Osteoblast (primary cell): ENCODE data around the gene CFAP57. TPM values are rescaled to one million over a fixed set of nuclear protein-coding genes. Genes with fewer than 3 reads are reported as not detected.
"Not testable (repeated sequence)": the region's sequence is repeated elsewhere in the genome, so short reads cannot be mapped to it uniquely, and the experiment has no call there.

Experiments
- DNase-seq: peaks from one replicate; pipeline ENCODE4 v3.0.0; 2011; ENCODE audit warnings: low spot score, mixed read lengths; ENCODE audit not compliant: insufficient read length; ENCODE audit errors: missing footprints
- H2AFZ ChIP-seq: 2 replicates; pipeline ENCODE4 v1.6.0; 2011; ENCODE audit warnings: mild to moderate bottlenecking, low read length
- H3K27ac ChIP-seq: 2 replicates; pipeline ENCODE4 v1.5.1; 2011; ENCODE audit warnings: mild to moderate bottlenecking, low read depth, low read length, moderate library complexity
- H3K27me3 ChIP-seq: 2 replicates; pipeline ENCODE4 v1.6.0; 2012; ENCODE audit warnings: mild to moderate bottlenecking, control low read depth, inconsistent platforms, low read length, moderate library complexity; ENCODE audit not compliant: insufficient read depth
- H3K36me3 ChIP-seq: 2 replicates; pipeline ENCODE4 v1.5.1; 2011; ENCODE audit warnings: mild to moderate bottlenecking, low read length, control low read depth, moderate library complexity; ENCODE audit not compliant: insufficient read depth
- H3K4me1 ChIP-seq: 2 replicates; pipeline ENCODE4 v1.5.1; 2011; ENCODE audit warnings: mild to moderate bottlenecking, low read length, control low read depth, moderate library complexity; ENCODE audit not compliant: insufficient read depth
- H3K4me2 ChIP-seq: 2 replicates; pipeline ENCODE4 v1.6.0; 2011; ENCODE audit warnings: mild to moderate bottlenecking, low read length; ENCODE audit not compliant: insufficient read depth
- H3K4me3 ChIP-seq: fragments of 200-600 bp; sonication (generic); 3 replicates; pipeline ENCODE4 v1.5.1; 2012; ENCODE audit warnings: mild to moderate bottlenecking, low read length, inconsistent platforms; ENCODE audit not compliant: insufficient read depth
- H3K79me2 ChIP-seq: 2 replicates; pipeline ENCODE4 v1.6.0; 2012; ENCODE audit warnings: mild to moderate bottlenecking, low read length, control low read depth, inconsistent platforms; ENCODE audit not compliant: insufficient read depth
- H3K9me3 ChIP-seq: 2 replicates; pipeline ENCODE4 v1.5.1; 2011; ENCODE audit warnings: low read depth, low read length, control low read depth
- H4K20me1 ChIP-seq: 2 replicates; pipeline ENCODE4 v1.6.0; 2012; ENCODE audit warnings: mild to moderate bottlenecking, low read length, control low read depth; ENCODE audit not compliant: insufficient read depth
- total RNA-seq: library from RNA; depleted of rRNA; stranded (reverse); fragments of >200 nt; gene quantifications from 2 replicates; pipeline ENCODE4 v1.2.3, GENCODE V29; 2012
- TF ChIP-seq, protein P1 (sequence below): IDR thresholded peaks from 2 replicates; pipeline ENCODE4 v1.5.1; 2011; ENCODE audit warnings: mild to moderate bottlenecking, low read depth, low read length, moderate library complexity; ENCODE audit errors: extremely low read depth

The CFAP57 gene
- total RNA-seq, 1 donor = under 0.01 TPM

GRCh38 chr1:43206600-43207228 lies 34.6 kb downstream of the CFAP57 start:
- Histone ChIP-seq H2AFZ (peak overlapping the region; percentile 50), H3K4me3 (peak overlapping the region; percentile 24), H3K27ac (peak overlapping the region; percentile 88), H3K4me1 (peaks cover 29% of the 10 kb centered on the region), H3K4me2 (peak overlapping the region; percentile 61), H3K27me3 (no peaks in the 10 kb centered on the region), H4K20me1 (no peaks in the 10 kb centered on the region), H3K36me3 (no peaks in the 10 kb centered on the region), H3K9me3 (no peaks in the 10 kb centered on the region), H3K79me2 (no peaks in the 10 kb centered on the region)
- DNase-seq = peak; percentile 87
- TF ChIP-seq, protein P1, sequence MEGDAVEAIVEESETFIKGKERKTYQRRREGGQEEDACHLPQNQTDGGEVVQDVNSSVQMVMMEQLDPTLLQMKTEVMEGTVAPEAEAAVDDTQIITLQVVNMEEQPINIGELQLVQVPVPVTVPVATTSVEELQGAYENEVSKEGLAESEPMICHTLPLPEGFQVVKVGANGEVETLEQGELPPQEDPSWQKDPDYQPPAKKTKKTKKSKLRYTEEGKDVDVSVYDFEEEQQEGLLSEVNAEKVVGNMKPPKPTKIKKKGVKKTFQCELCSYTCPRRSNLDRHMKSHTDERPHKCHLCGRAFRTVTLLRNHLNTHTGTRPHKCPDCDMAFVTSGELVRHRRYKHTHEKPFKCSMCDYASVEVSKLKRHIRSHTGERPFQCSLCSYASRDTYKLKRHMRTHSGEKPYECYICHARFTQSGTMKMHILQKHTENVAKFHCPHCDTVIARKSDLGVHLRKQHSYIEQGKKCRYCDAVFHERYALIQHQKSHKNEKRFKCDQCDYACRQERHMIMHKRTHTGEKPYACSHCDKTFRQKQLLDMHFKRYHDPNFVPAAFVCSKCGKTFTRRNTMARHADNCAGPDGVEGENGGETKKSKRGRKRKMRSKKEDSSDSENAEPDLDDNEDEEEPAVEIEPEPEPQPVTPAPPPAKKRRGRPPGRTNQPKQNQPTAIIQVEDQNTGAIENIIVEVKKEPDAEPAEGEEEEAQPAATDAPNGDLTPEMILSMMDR = no peak

- Histone ChIP-seq H3K9me3 (no peaks in the 10 kb centered on the region), H3K4me1 (peaks cover 29% of the 10 kb centered on the region), H3K4me2 (peak overlapping the region; percentile 61), H3K36me3 (no peaks in the 10 kb centered on the region), H3K4me3 (peak overlapping the region; percentile 24), H2AFZ (peak overlapping the region; percentile 50), H3K27ac (peak overlapping the region; percentile 88), H3K79me2 (no peaks in the 10 kb centered on the region), H3K27me3 (no peaks in the 10 kb centered on the region), H4K20me1 (no peaks in the 10 kb centered on the region)
- DNase-seq = no peak
- TF ChIP-seq, protein P1 = no peak
Measured at GRCh38 chr1:43207229-43207853, 35.2 kb downstream of the CFAP57 start.

DNA sequence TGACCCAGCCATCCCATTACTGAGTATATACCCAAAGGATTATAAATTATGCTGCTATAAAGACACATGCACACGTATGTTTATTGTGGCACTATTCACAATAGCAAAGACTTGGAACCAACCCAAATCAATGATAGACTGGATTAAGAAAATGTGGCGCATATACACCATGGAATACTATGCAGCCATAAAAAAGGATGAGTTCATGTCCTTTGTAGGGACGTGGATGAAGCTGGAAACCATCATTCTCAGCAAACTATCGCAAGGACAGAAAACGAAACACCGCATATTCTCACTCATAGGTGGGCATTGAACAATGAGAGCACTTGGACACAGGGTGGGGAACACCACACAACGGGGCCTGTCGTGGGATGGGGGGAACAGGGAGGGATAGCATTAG lies 36.1 kb downstream of the CFAP57 start:
- not testable (repeated sequence) for DNase-seq, H4K20me1 ChIP-seq, H2AFZ ChIP-seq, H3K4me3 ChIP-seq, H3K36me3 ChIP-seq, H3K79me2 ChIP-seq, H3K27ac ChIP-seq, H3K4me2 ChIP-seq, H3K27me3 ChIP-seq, H3K9me3 ChIP-seq
- H3K4me1 ChIP-seq = peaks cover 29% of the 10 kb centered on the region

DNA sequence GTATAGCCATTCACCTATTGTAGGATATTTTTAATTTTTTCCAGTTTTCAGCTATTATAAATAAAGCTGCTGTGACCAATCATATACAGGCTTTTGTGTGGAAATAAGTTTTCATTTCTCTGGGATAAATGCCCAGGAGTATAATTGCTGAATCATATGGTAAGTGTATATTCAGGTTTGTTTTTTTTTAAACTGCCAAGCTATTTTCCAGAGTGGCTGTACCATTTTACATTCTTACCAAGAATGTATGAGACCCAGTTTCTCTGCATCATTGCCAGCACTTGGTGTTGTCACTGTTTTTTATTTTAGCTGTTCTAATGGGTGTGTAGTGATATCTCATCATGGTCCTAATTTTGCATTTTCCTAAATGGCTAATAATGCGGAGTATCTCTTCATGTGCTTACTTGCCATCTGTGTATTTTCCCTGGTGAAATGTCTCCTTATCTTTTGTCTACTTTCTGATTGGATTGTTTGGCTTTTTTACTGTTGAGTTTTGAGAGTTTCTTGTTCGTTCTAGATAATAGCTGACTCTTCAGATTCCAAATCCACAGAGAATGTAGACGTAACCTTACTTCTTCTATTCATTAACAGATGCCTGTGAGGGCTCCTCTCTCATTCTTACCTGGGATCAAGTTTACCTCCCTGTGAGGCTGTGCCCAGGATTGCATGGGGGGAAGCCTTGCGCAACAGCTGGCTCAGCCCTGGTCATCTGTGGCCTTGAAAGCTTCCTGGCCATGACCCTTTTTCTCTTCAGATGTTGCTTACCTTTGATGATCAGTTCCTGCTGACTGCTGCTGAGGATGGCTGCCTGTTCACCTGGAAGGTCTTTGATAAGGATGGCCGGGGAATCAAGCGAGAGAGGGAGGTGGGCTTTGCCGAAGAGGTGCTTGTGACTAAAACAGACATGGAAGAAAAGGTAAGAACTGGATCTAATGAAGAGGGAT lies 42.6 kb downstream of the CFAP57 start:
- Histone ChIP-seq H3K27me3 (no peaks in the 10 kb centered on the region), H3K4me3 (no peak overlapping the region), H3K9me3 (no peaks in the 10 kb centered on the region), H3K27ac (no peak overlapping the region), H3K4me2 (no peak overlapping the region), H4K20me1 (no peaks in the 10 kb centered on the region), H3K36me3 (no peaks in the 10 kb centered on the region), H2AFZ (no peak overlapping the region), H3K79me2 (no peaks in the 10 kb centered on the region), H3K4me1 (no peaks in the 10 kb centered on the region)
- no peak for DNase-seq
- TF ChIP-seq, protein P1 = no peak
